ENCODE data around the gene POGK.
"Not testable (repeated sequence)": the region's sequence is repeated elsewhere in the genome, so short reads cannot be mapped to it uniquely, and the experiment has no call there.

POGK gene, protein sequence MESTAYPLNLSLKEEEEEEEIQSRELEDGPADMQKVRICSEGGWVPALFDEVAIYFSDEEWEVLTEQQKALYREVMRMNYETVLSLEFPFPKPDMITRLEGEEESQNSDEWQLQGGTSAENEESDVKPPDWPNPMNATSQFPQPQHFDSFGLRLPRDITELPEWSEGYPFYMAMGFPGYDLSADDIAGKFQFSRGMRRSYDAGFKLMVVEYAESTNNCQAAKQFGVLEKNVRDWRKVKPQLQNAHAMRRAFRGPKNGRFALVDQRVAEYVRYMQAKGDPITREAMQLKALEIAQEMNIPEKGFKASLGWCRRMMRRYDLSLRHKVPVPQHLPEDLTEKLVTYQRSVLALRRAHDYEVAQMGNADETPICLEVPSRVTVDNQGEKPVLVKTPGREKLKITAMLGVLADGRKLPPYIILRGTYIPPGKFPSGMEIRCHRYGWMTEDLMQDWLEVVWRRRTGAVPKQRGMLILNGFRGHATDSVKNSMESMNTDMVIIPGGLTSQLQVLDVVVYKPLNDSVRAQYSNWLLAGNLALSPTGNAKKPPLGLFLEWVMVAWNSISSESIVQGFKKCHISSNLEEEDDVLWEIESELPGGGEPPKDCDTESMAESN

DNA sequence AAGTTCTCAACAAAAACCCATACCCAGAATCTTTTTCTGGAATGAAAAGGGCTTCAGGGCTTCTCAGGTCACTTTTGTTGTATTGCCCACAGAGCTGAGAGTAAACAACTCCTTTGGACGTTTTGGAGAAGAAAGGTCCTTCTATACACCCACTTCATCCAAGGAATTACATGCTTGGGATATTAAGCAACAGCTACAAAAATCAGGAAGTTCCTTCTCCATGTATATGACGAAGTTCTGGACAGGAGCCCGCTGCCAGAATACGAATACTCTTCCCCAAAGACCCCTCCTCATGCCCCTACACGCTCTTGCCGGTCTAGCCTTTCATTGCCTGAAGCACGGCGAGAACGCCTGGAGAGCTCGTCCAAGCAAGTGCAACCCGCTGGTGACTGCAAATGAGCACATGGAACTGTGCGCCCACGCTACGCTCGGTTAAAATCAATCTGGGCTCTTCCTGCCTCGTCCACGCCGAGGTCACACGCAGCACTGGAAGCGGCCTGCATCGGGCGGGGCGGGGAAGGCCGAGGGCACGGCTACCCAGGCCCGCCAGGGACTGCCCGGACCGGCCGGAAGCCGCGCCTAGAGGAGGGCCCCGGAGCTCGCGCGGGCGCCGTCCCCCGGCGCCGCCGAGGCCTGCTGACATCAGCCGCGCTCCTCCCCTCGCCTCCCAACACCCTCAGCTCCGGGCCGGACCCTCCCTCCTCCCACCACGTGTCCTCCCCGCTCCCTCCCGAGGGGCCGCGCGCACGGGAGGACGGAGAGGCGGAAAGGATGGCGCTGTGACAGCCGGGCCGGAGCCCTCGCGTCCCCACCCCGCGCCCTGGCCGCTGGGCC is at the start of gene POGK:
Gene POGK, plus strand, starts transcription at position 710 of the 834 bp plus-strand sequence. CDS start 1,482 bp downstream, outside the sequence.
- DNase-seq: peak; percentile 89

DNA sequence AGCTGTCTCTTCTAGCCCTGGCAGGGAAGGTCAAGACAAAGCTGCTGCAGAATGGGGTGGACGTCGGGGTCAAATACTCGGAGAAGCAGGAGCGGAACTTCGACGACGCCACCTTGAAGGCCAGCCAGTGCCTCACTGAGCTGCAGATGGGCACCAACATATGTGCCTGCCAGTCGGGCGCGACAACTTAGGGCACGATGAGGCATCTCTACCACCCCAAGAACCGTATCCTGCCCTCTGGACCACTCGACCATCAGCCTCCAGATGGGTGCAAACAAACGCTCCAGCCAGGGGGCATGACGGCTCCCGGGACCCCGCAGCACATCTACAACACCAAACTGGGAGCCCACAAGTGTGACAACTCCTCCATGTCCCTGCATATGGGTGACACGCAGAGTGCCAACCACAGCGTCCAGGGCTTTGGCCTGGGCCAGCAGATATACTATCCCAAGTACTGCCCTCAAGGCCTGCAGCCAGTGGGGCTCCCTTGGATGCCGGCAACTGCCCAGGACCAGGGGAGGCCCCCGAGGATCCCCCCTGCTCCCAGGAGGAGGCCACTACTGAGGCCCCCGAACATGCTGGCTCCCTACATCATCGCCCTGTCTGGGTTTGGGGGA is 42.5 kb upstream of the POGK start:
- DNase-seq: no peak

DNA sequence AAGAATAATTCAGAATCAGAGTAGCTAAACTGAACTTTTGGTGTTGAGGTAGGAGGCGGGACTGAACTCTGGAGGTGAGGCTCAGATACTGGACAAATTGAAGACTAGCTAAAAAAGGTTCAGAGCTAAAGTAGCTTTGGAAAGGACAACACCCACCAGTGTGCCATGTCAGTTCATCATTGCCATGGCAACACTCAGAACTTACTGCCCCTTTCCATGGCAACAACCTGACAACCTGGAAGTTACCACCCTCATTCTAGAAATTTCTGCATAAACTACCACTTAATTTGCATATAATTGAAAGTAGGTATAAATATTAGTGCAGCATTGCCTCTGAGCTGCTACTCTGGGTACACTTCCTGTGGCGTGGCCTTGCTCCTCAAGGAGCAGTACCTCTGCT is 30.3 kb upstream of the POGK start:
- no peak for DNase-seq

DNA sequence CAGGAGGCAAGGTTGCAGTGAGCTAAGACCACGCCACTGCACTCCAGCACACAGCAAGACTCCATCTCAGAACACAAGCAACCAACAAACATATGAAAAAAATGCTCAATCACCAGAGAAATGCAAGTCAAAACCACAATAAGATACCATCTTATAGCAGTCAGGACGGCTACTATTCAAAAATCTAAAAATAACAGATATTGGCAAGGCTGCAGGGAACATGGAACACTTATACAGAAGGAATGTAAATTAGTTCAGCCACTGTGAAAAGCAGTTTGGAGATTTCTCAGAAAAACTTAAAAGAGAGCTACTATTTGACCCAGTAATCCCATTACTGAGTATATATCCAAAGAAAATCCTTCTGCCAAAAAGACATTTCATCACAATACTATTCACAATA is 27.6 kb upstream of the POGK start:
- peak; percentile 21 for DNase-seq

DNA sequence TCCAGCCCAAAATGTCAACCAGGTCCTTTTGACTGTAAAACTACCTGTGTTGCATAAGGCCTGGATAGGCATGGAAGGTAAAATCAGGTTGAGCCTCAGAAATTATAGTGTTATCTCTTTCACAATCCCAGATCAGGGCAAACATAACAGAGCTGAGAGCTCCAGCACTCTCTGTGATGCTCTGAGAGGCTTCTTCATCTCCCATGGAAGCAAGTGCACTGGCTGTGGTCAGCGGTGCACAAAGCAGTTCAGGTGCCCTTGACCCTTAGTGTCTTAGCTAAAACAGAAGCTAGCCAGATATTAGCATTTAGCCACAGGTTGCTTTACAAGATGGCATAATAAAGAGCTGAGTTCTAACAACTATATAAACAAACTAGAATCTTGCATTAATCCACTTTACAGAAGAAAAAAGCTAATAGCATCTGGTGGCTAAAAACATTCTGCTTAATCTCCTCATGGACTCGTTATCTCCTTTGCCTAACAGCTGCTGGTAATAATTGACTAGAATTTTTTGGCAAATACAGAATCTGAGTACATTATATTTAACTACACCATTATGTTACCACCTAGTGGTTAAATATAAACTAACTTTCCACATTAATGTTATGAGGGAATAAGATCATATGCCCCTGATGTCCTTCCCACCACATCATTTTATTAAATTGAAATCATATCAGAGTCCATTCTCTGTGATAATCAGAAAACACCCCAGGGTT is 25.6 kb upstream of the POGK start:
- DNase-seq: no peak

DNA sequence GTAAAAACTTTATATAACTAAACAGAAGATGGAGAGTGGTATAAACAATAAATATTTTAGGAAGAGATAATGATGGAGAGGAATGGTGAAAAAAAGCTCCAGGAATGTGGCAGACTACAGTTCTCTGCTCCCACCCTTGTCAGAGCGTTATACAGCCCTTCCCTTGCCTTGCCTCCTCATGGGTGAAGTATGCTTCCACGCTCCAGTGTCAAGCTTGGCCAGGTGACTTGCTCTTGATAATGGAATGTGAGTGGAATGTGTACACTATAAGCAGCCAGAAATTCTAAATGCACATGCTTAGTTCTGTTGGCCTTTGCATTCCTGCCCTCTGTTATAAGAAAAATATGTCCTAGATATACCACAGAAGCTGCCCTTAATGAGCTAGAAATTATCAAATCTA is 24.7 kb upstream of the POGK start:
- DNase-seq: peak; percentile 4

DNA sequence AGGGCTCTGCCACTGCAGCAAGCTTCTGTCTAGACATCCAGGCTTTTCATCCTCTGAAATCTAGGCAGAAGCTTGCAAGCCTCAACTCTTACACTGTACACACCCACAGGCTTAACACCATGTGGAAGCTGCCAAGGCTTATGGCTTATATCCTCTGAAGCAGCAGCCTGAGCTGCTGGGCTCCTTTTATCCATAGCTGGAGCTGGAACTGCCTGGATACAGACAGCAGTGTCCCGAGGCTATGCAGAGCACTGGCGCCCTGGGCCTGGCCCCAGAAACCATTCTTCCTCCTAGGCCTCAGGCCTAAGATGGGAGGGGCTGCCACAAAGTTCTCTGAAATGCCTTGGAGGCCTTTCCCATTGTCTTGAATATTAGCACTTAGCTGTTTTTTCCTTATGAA is 19.3 kb upstream of the POGK start:
- DNase-seq: no peak

DNA sequence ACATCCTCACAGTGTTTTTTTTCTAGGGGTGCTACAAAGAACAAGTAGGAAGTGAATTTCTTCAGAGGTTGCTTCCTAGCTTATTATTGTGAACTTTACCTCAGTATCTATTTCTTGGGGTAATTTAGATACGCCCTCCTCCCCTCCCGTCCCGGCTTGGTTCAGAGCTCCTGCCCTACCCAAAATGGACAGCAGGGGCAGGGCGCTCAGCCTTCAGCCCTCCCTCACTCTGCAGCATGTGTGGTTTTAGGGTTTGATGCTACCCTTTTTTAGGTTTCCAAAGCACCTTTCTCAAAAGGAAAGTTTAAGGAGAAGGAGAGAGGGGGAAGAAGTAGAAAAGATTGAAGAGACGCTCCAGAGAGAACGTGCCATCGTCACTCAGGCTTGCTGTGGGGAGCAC is 16.9 kb upstream of the POGK start:
- DNase-seq: no peak

DNA sequence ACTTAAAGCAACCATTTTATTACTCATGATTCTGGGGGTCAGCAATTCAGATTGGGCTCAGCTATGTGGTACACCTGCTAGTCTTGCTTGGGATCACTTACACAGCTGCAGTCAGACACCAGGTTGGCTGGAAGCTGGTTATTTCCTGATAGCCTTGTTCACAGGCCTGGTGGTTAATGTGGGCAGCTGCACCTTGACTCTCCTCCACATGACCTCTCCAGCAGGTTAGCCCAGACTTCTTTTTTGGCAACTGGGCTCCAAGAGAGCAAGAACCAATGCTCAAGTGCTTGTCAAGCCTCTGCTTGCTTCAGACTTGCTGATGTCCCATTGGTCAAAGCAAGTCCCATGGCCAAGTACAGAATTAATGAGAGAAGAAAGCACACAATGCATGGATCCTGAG is 11.8 kb upstream of the POGK start:
- DNase-seq: no peak

DNA sequence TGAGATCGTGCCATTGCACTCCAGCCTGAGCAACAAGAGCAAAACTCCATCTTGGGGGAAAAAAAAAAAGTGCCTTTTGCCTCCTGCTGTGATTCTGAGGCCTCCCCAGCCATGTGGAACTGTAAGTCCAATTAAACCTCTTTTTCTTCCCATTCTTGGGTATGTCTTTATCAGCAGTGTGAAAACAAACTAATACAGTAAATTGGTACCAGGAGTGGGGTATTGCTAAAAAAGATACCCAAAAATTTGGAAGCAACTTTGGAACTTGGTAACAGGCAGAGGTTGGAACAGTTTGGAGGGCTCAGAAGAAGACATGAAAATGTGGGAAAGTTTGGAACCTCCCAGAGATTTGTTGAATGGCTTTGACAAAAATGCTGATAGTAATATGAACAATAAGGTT is 9.5 kb upstream of the POGK start:
- DNase-seq: not testable (repeated sequence)

DNA sequence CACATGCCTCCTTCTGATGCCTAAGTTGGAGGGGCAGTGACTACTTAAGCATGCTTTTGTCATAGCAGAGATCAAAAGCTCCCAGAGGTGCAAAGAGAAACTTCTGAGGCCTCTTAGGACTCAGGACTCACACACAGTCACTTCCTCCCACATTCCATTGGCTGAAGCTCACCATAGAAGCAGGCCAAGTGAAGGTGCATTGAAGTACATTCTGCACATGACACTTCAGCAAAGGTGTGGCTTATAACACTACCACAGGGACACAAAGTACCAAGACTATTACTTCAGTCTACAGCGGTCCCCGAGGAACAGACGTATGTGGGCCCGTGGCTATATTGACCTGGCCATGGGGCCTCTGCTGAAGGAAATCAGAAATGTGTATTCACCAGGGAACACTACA is 2.5 kb upstream of the POGK start:
- peak; percentile 12 for DNase-seq

DNA sequence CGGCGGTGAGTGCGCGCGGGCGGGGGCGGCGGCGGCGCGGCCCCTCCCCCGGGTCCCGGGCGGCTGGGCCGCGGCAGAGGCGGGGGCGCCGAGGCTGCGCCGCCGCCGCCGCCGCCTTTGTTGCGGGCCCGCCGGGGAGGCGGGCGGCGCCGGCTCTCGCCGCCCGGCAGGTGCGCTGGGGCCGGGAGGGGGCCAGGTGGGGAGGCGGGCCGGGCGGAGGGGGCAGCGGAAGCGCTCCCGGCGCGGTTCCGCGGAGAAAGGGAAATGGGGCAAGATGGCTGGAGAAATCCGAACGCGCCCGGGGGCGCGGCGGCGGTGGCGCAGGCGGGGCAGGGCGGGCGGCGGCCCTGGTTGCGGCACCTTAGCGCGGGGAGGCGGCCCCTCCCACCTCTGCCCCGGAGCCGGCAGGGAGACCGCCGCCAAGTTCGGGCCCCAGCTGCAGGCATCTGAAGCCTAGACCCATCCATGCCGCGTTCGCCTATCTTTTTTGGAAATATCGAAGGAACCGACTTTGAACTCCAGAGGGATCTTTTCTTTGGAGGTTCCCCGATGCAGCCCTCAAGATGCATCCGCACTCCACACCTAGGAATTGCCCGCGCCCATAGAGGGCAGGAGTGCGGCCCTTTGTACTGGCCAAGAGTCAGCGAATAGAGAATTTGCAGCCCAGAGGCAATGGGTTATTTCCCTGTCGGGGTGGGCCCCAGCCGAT is 479 bp downstream of the POGK start:
- DNase-seq: peak; percentile 32

DNA sequence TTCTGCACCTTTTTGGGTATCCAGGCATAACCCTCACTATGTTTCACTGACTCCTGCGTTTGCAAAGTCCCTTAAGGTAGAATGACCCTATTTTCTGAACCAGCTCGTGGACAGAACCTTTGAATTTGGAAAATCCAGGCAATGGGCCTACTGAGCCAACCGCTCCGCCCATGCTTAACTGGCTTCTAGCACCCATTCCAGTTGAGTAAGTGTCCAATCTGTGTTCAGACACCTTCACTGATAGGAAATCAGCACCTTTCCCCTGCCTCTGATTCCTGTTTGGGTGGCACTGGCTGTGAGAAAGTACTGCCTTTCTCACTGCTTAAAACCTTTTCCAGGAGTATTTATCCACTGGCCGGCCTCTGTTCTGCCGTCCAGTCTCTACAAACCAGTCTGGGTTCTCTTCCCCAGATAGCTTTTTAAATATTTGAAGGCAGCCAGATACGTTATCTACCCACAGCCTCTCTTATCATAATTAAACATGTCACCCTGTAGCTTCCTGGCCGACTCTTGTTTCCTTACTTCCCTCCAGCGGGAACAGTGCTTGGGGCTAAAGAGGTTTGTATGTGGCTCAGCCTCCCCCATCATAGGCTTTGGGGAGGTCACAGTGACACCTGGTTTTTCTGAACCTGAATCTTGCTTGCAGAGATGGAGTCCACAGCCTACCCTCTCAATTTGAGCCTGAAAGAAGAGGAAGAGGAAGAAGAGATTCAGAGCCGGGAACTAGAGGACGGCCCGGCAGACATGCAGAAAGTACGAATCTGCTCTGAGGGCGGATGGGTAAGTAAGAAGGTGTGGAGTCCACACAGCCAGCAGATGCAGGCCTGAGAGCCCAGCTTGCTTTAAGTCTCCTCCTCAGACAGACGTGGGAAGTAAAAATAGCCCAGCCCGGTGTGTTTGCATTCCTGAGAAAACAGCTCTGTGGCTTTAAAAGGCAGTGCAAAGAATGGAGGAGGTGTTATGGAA is 1.3 kb downstream of the POGK start:
- DNase-seq: peak; percentile 41

DNA sequence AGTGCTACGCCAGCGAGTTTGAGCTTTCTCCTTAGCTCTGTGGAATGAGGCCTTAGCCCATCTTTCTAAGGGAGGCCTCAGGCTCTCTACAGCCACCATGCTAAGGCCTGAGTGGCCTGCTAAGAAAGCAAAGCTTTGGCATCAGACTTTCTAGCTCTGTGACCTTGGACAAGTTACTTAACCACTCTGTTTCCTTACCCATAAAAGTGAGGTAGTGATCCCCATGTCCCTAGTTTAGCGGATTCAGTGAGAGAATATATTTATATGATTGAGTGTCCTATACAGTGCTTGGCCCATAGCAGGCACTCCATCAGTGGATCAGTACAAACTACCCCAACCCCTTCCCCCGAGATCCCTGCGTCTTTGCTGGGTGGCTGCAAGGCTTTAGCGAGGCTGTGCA is 4.0 kb downstream of the POGK start:
- DNase-seq: no peak

DNA sequence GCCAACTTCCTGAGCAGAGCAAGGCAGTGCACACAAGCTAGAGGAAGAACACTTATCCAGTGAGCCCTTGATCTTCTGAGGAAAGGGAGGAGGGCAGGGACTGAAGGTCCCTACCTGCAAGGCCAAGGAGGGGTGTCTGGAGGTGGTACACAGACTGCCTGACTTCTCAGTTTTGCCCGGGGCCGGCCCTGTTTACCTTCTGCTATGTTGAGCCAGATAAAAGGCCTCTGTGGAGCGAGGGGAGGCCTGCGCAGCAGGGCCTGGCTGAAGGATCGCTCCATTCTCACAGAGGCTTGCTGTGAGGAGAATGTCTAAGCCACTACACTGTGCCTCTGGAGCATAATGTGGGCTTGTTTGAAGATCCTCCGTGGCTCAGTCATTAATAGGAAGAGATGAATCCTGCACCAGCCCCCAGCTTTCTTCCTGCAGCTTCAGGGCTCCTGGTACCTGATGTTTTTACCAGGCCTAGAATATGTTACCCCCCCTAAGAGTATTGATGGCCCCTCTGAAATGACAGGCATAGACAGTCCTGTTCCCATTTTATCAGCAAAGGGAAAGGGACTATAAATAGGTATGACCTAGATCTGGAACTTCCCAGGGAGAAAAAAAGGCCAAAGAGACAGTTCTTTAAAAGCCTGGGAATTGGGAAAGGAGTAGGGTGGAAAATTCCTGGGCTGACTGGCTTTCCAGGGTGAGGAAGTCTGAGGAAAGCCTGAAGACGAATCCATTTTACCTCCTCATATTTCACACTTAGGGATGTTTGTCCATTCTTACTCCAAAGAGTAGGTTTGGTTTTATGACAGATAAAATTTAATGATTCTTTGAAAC is 4.7 kb downstream of the POGK start:
- no peak for DNase-seq

DNA sequence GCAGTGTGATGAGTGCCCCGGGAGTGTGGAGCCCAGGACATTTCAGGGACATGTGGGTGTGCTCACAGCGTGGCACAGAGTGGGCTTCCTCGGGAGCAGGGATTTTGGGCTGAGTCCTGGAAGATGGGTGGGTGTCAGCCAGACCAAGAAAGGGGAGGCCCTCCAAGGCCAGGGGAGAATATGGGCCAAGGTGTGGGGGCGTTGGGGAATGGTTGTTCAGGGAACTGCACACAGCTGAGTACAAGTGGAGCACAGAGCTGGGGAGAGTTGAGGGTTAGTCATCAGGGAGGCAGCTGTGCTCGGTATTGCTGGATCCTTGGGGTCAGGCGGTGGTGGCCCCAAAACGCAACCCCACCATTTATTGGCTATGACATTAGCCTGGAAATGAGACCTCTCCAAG is 5.5 kb downstream of the POGK start:
- DNase-seq: no peak

DNA sequence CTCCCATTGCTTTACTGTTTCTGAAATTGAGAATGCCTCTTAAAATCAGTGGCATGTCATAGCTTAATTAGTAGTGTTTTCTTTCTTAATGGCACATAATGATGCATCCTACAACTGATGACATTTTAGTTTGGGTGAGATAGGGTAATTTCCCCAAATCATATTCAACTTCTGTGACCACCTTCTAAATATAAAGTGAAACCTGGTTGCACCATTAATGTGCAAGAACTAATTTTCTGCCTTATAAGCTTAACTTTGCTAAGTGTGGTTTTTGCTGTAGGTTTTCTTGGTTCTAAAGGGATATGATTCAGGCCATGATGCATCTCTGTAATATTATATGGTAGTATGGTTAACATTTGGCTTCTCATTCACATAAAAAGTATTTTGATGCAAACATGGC is 8.9 kb downstream of the POGK start:
- no peak for DNase-seq

DNA sequence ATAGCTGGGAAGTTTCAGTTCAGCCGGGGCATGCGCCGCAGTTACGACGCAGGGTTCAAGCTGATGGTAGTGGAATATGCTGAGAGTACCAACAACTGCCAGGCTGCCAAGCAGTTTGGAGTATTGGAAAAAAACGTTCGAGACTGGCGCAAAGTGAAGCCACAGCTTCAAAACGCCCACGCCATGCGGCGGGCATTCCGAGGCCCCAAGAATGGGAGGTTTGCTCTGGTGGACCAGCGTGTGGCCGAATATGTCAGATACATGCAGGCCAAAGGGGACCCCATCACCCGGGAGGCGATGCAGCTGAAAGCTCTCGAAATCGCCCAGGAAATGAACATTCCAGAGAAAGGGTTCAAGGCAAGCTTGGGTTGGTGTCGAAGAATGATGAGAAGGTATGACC is 9.9 kb downstream of the POGK start:
- no peak for DNase-seq

DNA sequence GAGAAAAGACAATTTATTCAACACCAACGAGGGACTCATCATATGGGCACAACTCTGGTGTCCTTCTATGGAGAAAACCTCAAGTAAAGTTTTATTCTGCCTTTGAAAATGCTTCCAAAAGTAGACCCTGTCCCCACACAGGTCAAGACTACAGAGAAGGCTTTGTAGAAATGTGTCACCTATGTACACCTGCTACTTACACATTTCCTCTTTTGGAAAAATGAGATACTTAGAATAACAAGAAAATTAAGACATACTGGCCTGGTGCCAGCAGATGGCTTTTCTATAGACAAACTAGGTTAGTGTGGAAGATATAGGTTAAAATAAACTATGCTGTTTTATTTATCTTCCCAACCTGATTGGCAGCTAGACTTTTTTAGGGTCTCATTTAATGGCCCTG is 13.6 kb downstream of the POGK start:
- no peak for DNase-seq

DNA sequence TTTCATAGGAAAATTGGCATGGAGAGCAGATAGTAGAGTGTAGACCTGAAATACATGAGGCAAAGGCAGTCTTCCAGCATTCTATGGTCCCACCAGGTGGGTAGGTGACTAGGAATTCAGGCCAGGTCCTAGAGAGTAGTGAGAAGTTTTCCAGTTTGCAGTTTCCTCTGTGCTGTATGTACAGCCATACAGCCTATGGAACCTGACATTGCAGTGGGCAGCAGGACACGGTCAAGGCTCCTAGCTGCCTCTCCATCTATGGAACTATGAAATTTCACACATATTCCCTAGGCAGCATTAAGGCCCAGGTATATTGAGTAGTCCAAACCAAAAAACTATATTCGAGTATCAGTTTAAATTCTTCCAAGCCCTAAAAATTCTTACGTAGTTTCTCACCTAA is 16.3 kb downstream of the POGK start:
- DNase-seq: no peak
